Hepatocyte (in vitro differentiated cells): ENCODE results near the gene CERS3. TPM values are rescaled to one million over a fixed set of nuclear protein-coding genes. Genes with fewer than 3 reads are reported as not detected.
A peak's percentile ranks its signal among the peaks of the same experiment; 100 is the strongest.

ENCODE experiments used
- DNase-seq: peaks from one replicate; pipeline ENCODE4 v3.0.0-alpha.2; 2016; ENCODE audit warnings: low spot score
- H2AFZ ChIP-seq: fragments of 200-600 bp; sonication (generic); 2 replicates; pipeline ENCODE4 v1.6.0; 2016; ENCODE audit warnings: antibody characterized with exemption, mild to moderate bottlenecking
- H3K27ac ChIP-seq: fragments of 200-600 bp; sonication (generic); 2 replicates; pipeline ENCODE4 v1.5.1; 2016; ENCODE audit warnings: mild to moderate bottlenecking
- H3K27me3 ChIP-seq: fragments of 200-600 bp; sonication (generic); 2 replicates; pipeline ENCODE4 v1.6.1; 2016
- H3K36me3 ChIP-seq: fragments of 200-600 bp; sonication (generic); replicated peaks from 2 replicates; pipeline ENCODE4 v1.5.1; 2016; ENCODE audit warnings: low read depth; ENCODE audit not compliant: insufficient read depth
- H3K4me1 ChIP-seq: fragments of 200-600 bp; sonication (generic); 2 replicates; pipeline ENCODE4 v1.5.1; 2016; ENCODE audit warnings: mild to moderate bottlenecking, moderate library complexity; ENCODE audit not compliant: insufficient read depth
- H3K4me2 ChIP-seq: fragments of 200-600 bp; sonication (generic); 2 replicates; pipeline ENCODE4 v1.6.0; 2016
- H3K4me3 ChIP-seq: fragments of 200-600 bp; sonication (generic); 2 replicates; pipeline ENCODE4 v1.5.1; 2016; ENCODE audit warnings: mild to moderate bottlenecking
- H3K79me2 ChIP-seq: fragments of 200-600 bp; sonication (generic); 2 replicates; pipeline ENCODE4 v1.6.0; 2017; ENCODE audit warnings: mild to moderate bottlenecking
- H3K9me2 ChIP-seq: fragments of 200-600 bp; sonication (generic); replicated peaks from 2 replicates; pipeline ENCODE4 v1.6.0; 2017; ENCODE audit warnings: mild to moderate bottlenecking; ENCODE audit not compliant: insufficient read depth
- H3K9me3 ChIP-seq: fragments of 200-600 bp; sonication (generic); 2 replicates; pipeline ENCODE4 v1.5.1; 2016; ENCODE audit warnings: low read depth, mild to moderate bottlenecking
- H4K20me1 ChIP-seq: fragments of 200-600 bp; sonication (generic); 2 replicates; pipeline ENCODE4 v1.6.0; 2016; ENCODE audit warnings: mild to moderate bottlenecking; ENCODE audit not compliant: insufficient read depth, poor library complexity, severe bottlenecking
- CTCF ChIP-seq: fragments of 200-600 bp; sonication (generic); IDR thresholded peaks from 2 replicates; pipeline ENCODE4 v1.5.1; 2016; ENCODE audit warnings: antibody characterized with exemption, mild to moderate bottlenecking; ENCODE audit not compliant: poor library complexity
- EZH2 ChIP-seq: fragments of 200-600 bp; sonication (generic); IDR thresholded peaks from 2 replicates; pipeline ENCODE4 v1.6.1; 2016; ENCODE audit warnings: antibody characterized with exemption, mild to moderate bottlenecking, borderline replicate concordance
- EZH2phosphoT487 ChIP-seq: fragments of 200-600 bp; sonication (generic); IDR thresholded peaks from one replicate; pipeline ENCODE4 v1.6.1; 2018; ENCODE audit warnings: antibody characterized with exemption, mild to moderate bottlenecking, low read depth, moderate library complexity; ENCODE audit not compliant: unreplicated experiment, severe bottlenecking
- WGBS: methylation state at CpG from one replicate; pipeline ENCODE4 v1.1.6; 2016; ENCODE audit warnings: low lambda C conversion rate; ENCODE audit errors: missing lambda C conversion rate; 5-methylcytosine and 5-hydroxymethylcytosine counted together
- polyA plus RNA-seq: library from polyadenylated mRNA; unstranded; fragments of >200 nt; fragmentation: Nextera tagmentation; extraction: Ambion mirVana; gene quantifications from 2 replicates; pipeline ENCODE4 v1.2.1, GENCODE V29; 2016
- total RNA-seq: library from RNA; depleted of rRNA; stranded (reverse); fragments of >200 nt; gene quantifications from 2 replicates; pipeline ENCODE4 v1.2.3, GENCODE V29; 2014

The CERS3 gene
- total and polyA plus RNA-seq, 2 experiments from 2014 or later: 0.53 TPM; not detected in 1

- no peak overlapping the region for H3K4me3 ChIP-seq
- H3K27ac ChIP-seq: no peak overlapping the region
- 65% methylated on average over 5 of the region's 5 CpGs for WGBS
- H4K20me1 ChIP-seq: no peaks in the 10 kb centered on the region
- H2AFZ ChIP-seq: no peak overlapping the region
- H3K79me2 ChIP-seq: no peaks in the 10 kb centered on the region
- no peaks in the 10 kb centered on the region for H3K27me3 ChIP-seq
- no peak overlapping the region for H3K4me2 ChIP-seq
- DNase-seq: no peak
- TF ChIP-seq EZH2 (no peak), EZH2phosphoT487 (no peak), CTCF (no peak)
- H3K36me3 ChIP-seq: no peaks in the 10 kb centered on the region
- peaks cover 3% of the 10 kb centered on the region for H3K4me1 ChIP-seq
- no peaks in the 10 kb centered on the region for H3K9me2 ChIP-seq
- H3K9me3 ChIP-seq: no peaks in the 10 kb centered on the region
These were observed 11.9 kb downstream of the CERS3 start for GRCh38 chr15:100516643-100517512.

GRCh38 chr15:100515758-100516157 lies 13.0 kb downstream of the CERS3 start:
- no peaks in the 10 kb centered on the region for H3K9me2 ChIP-seq
- no peaks in the 10 kb centered on the region for H3K9me3 ChIP-seq
- H3K27me3 ChIP-seq: no peaks in the 10 kb centered on the region
- no peaks in the 10 kb centered on the region for H4K20me1 ChIP-seq
- H2AFZ ChIP-seq: no peak overlapping the region
- H3K4me1 ChIP-seq: peaks cover 3% of the 10 kb centered on the region
- no peaks in the 10 kb centered on the region for H3K36me3 ChIP-seq
- no peaks in the 10 kb centered on the region for H3K79me2 ChIP-seq
- TF ChIP-seq CTCF: no peak
- no peak for TF ChIP-seq EZH2
- no peak for TF ChIP-seq EZH2phosphoT487
- WGBS: 62% methylated on average over 4 of the region's 4 CpGs
- H3K4me3 ChIP-seq: no peak overlapping the region
- peak; percentile 26 for DNase-seq
- H3K4me2 ChIP-seq: no peak overlapping the region
- no peak overlapping the region for H3K27ac ChIP-seq

GRCh38 chr15:100508641-100509300 lies 20.0 kb downstream of the CERS3 start:
- DNase-seq: no peak
- whole genome bisulfite sequencing: 73% methylated on average over 7 of the region's 7 CpGs
- TF ChIP-seq EZH2: no peak
- no peak for TF ChIP-seq CTCF

More at GRCh38 chr15:100508641-100509300, 20.0 kb downstream of the CERS3 start:
- Histone ChIP-seq H3K4me3 (no peak overlapping the region), H2AFZ (no peak overlapping the region), H4K20me1 (no peaks in the 10 kb centered on the region), H3K4me1 (no peaks in the 10 kb centered on the region), H3K27ac (no peak overlapping the region), H3K9me3 (no peaks in the 10 kb centered on the region), H3K27me3 (no peaks in the 10 kb centered on the region), H3K36me3 (no peaks in the 10 kb centered on the region), H3K79me2 (no peaks in the 10 kb centered on the region), H3K9me2 (no peaks in the 10 kb centered on the region), H3K4me2 (no peak overlapping the region)
